Ovary (tissue), 3 donors: ENCODE measurements around the gene PRDM16.

Experiments
- CTCF ChIP-seq, 3 donors: fragments of 450-650 bp in 2 of 3; fragments of 200-600 bp in 1 of 3; IDR thresholded peaks; one replicate each; pipeline versions ENCODE4 v1.5.1 to v1.8.0; 2016 to 2022; ENCODE audit warnings: antibody characterized with exemption in 3 of 3, mild to moderate bottlenecking in 1 of 3
- EP300 ChIP-seq: sonication (generic); formaldehyde crosslinking; IDR thresholded peaks from one replicate; pipeline ENCODE4 v1.6.1; 2017; ENCODE audit warnings: antibody characterized with exemption
- POLR2A ChIP-seq: fragments of 450-650 bp; IDR thresholded peaks from one replicate; pipeline ENCODE4 v1.6.1; 2017; ENCODE audit warnings: antibody characterized with exemption, mild to moderate bottlenecking, moderate library complexity
- donor health status: DM: no; HTN: no; CAD: no.

- TF ChIP-seq POLR2A (no peak), CTCF (IDR thresholded peaks at IDR 0.05) (no peak), EP300 (no peak)
Observed at GRCh38 chr1:3246251-3246650, 177.2 kb downstream of the PRDM16 start.
